ENCODE measurements around the gene UEVLD.

Gene UEVLD

GRCh38 chr11:18502352-18502751 is 86.2 kb downstream of the UEVLD start:
- no peak for DNase-seq

DNA sequence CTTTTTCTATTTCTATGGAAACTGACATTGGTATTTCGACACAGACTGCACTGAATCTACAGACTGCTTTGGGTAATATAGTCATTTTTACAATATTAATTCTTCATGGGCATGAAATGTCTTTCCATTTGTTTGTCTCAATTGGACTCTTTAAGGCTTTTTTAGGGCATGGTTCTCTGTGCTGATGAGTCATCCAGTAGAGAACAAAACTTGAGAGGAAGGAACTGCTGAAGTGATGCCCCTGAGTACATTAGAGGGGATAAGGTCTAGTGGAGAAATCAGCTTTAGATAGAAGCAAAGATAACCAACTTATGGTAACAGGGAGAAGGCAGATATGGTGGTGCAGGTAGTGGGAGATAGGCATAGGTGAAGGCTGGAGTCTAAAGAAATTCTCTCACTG is 86.9 kb downstream of the UEVLD start:
- DNase-seq = no peak

GRCh38 chr11:18498039-18498438 is 90.5 kb downstream of the UEVLD start:
- no peak for DNase-seq

DNA sequence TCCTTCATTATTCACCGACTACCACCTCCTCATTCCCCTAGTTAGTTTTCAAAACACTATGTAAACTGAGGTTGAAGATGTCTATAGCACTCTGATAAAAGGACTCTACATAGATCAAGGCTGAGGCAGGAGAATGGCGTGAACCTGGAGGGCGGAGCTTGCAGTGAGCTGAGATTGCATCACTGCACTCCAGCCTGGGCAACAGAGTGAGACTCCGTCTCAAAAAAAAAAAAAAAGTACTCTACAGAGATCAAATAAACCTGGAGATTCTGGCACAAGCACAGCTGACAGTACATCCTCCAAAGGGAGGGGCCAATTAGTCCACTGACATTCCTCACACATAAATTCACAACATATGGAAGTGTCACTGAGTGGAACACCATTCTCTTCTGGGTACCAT is 92.8 kb downstream of the UEVLD start:
- DNase-seq = no peak

GRCh38 chr11:18495271-18495670 is 93.3 kb downstream of the UEVLD start:
- DNase-seq = no peak

GRCh38 chr11:18493310-18493709 is 95.2 kb downstream of the UEVLD start:
- DNase-seq = no peak

DNA sequence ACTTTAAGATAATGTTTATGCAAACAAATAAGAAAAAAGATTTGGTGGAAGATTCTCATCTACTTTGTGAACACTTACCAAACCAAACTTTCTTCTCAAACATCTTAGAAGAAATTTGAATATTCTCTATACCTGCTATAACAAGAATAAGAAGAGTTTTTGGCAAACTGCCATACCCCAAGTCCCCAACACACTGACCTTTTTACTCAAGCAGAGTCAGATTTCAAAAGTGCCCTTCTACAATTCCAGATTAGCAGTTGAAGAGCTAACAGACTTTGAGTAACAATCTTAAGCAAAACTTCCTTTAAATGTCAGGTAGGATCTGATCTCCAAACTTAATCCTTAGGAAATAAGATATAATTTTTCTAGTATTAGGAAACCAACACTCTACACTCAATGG is 95.6 kb downstream of the UEVLD start:
- DNase-seq = no peak

- DNase-seq = no peak
Observed at GRCh38 chr11:18491924-18492323, 96.6 kb downstream of the UEVLD start.

- DNase-seq = peak in 16 of 56 donors; percentile 2 to 26 (median 7)
Observed at GRCh38 chr11:18490736-18491485, 97.6 kb downstream of the UEVLD start.

DNA sequence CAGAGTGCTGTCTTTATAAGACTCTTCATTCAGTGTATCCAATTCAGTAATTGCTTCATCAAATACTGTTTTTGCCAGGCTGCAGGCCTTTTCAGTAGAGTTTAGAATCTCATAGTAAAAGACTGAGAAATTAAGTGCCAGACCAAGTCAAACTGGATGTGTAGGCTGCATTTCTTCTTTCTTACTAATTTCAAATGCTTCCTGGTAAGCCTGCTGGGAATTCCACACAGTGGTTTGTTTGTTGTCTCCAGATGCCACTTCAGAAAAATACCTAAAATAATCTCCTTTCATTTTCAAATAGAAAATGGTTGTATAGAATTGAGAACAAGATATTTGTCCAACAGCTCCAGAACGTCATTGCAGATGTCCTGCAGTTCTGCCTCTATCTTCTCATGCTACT is 98.2 kb downstream of the UEVLD start:
- peak in 1 of 56 donors; percentile 3 for DNase-seq

GRCh38 chr11:18485913-18486528 is 102.5 kb downstream of the UEVLD start:
- no peak for DNase-seq

Data from amygdala (tissue), 56 donors.